Stimulated activated CD4-positive, alpha-beta T cell treated with anti-CD3 and anti-CD28 coated beads, TNF-alpha, amount 100 ng/mL, for 1 hour (primary cell): ENCODE measurements around the gene KCNQ1.
"Not testable (repeated sequence)": the region's sequence is repeated elsewhere in the genome, so short reads cannot be mapped to it uniquely, and the experiment has no call there.

Source experiments
- DNase-seq, 3 donors: peaks; one replicate each; pipeline ENCODE4 v3.0.0-alpha.2; 2020; ENCODE audit warnings: low read depth in 3 of 3, low spot score in 1 of 3

KCNQ1 gene

GRCh38 chr11:2588809-2589537 lies 144.2 kb downstream of the KCNQ1 start:
- DNase-seq: no peak

GRCh38 chr11:2589538-2589934 lies 144.7 kb downstream of the KCNQ1 start:
- no peak for DNase-seq

- DNase-seq: no peak
Observed at GRCh38 chr11:2590131-2590964, 145.5 kb downstream of the KCNQ1 start.

- DNase-seq: no peak
Observed at GRCh38 chr11:2590965-2591754, 146.4 kb downstream of the KCNQ1 start.

GRCh38 chr11:2591805-2592204 lies 147.0 kb downstream of the KCNQ1 start:
- DNase-seq: no peak

DNA sequence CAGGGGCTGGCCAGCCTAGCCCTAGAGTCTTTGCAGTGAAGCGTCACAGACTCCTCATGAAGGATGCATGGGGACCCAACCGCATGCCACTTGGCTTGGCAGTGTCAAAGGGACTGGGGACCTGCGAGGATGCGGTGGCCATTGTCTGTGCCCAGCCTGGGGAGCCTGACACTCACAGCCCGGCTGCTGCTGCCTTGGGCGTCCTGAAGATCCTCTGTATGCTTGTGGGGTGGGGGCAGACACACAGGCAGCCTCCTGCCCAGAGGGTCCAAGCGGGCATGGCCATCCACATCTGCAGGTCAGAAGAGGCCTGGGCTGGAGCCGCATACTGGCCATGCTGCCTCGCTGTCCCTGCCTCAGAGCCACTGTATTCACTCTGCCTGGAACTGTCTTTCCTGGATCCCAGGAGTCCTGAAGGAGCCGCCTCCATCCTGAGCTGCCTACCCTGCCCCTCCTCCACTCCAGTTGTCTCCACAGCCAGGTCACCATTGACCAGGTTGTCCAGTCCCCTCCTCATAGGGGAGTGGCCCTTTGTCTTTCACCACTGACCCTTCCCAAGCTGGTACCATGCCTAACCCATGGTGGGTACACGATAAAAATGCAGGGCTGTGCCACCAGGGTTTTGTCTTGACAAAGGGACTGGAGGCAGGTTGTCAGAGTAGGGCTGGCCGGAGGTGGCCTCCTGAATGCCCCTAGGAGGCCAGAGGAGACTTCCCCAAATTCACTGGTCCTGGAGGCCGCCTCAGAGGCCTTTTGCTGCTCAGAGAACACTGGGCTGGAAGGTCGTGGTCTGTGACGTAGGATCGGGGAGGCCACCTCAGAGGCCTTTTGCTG lies 148.0 kb downstream of the KCNQ1 start:
- no peak for DNase-seq

DNA sequence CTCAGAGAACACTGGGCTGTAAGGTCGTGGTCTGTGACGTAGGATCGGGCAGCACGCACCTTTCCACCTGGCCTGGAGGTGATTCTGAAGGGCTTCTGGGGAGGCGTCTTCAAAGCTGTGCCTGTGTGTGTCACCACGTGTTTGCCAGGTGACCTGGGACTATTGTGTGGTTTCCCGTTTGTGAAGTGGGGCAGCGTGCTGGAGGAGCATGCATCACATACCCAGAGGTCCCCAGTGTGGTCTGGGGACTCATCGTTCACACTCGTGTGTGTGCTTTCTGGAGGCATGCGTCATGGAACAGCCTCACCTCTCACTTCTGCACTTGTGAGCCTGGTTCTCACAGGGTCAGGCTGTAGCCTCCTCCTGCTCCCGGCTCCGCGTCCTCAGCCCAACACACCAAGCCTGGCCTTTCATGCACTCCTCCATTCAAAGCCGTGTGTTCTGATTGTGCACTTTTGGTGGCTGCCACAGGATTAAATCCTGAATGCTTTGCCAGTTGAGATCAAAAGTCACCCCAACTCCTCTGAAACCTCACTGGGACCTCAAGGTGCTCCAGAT lies 148.7 kb downstream of the KCNQ1 start:
- DNase-seq: no peak

DNA sequence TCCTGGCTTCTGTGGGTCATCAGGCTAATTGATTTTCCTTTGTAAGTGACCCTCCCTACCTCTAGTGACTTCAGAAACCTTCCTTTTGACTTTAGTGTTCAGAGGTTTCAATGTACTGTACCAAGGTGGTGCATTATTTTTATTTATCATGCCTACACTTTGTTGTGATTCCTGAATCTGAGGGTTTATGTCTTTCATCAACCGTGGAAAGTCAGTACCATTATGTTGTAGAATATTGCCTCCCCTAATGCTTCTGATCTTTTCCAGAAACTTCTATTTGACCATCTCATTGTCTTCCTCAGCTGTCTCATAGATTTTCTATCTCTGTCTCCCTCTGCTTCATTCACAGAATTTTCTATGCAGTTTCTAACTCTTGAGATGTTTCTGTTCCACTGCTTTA lies 149.5 kb downstream of the KCNQ1 start:
- no peak for DNase-seq

- no peak for DNase-seq
Observed at GRCh38 chr11:2595204-2595603, 150.4 kb downstream of the KCNQ1 start.

GRCh38 chr11:2599561-2600189 lies 154.9 kb downstream of the KCNQ1 start:
- no peak for DNase-seq

DNA sequence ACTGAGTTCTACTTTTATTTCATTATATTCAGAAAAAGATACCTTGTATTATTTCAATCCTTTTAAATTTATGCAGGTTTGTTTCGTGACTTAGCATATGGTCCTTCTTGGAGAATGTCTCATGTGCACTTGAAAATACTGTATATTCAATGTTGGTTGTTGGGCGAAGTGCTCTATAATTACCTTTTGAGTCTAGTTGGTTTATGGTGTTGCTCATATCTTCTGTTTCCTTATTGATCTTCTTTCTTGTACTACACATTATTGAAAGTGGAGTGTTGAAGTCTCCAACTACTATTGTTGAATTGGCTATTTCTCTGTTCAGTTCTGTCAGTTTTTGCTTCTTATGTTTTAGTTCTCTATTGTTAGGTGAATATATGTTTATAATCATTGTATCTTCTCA lies 164.5 kb downstream of the KCNQ1 start:
- no peak for DNase-seq

DNA sequence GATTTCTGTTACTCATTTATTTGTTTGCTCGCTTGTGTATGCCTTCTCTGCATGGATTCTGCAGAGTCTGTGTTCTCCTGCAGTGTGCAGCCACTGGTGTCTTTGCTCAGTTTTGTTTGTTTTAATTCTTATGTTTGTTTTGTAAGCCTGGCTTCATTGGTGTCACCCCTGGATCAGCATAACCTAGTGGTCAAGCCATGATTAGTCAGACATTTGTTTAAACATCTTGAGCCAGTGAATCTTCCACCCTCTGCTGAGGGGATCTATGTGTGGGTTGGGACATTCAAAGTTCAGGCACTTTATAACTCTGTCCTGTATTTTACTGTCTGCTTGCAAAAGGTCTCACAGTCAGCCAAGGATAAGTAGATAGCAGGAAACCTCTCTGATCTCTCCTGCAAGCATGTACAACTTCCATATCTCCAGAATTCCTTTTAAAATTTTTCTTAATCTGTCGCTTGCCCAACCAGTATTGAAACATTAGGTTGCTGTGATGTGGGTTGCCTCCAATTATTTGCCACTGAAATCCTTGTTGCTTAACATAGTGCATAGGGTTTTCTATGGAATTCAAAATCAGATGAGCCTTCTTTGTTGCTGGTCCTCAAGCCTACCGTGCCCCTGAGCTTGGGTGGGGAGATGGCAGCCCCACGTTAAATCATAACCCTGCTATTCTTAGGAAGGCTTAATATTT lies 168.2 kb downstream of the KCNQ1 start:
- no peak for DNase-seq

- DNase-seq: no peak
Observed at GRCh38 chr11:2621894-2622293, 177.1 kb downstream of the KCNQ1 start.

GRCh38 chr11:2625183-2625582 lies 180.4 kb downstream of the KCNQ1 start:
- no peak for DNase-seq

GRCh38 chr11:2630679-2631078 lies 185.9 kb downstream of the KCNQ1 start:
- no peak for DNase-seq

- no peak for DNase-seq
Observed at GRCh38 chr11:2631161-2631560, 186.4 kb downstream of the KCNQ1 start.

DNA sequence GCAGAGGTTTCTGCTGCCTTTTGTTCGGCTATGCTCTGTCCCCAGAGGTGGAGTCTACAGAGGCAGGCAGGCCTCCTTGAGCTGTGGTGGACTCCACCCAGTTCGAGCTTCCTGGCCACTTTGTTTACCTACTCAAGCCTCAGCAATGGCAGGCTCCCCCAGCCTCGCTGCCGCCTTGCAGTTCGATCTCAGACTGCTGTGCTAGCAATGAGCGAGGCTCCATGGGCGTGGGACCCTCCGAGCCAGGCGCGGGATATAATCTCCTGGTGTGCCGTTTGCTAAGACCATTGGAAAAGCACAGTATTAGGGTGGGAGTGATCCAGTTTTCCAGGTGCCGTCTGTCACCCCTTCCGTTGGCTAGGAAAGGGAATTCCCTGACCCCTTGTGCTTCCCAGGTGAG lies 195.0 kb downstream of the KCNQ1 start:
- not testable (repeated sequence) for DNase-seq

DNA sequence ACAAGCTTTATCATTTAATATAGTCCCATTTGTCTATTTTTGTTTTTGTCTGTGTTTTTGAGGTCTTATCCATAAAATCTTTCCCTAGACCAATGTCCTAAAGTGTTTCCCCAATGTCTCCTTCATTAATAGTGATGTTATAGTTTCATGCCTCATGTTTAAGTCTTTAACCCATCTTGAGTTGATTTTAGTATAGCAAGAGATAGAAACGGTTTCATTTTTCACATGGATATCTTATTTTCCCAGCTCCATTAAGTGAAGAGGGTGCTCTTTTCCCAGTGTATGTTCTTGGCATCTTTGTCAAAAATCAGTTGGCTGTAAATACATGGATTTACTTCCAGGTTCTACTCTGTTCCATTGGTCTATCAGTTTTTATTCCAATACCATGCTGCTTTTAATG lies 196.8 kb downstream of the KCNQ1 start:
- DNase-seq: no peak

DNA sequence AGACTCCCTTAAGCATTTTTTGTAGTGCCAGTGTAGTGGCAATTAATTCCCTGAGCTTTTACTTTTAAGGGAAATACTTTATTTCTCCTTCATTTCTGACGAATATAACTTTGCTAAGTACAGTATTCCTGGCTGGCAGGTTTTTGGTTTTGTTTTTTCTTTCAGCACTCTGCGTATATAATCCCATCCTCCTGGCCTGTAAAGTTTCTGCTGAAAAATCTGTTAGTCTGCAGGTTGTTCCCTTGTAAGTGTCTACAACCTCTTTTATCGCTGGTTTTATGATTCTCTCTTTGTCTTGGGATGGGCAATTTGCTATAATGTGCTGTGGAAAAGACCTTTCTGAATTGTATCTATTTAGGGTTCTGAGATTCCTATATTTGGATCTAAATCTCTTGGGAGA lies 198.9 kb downstream of the KCNQ1 start:
- no peak for DNase-seq
